Stimulated activated CD4-positive, alpha-beta T cell treated with anti-CD3 and anti-CD28 coated beads, Interleukin-12 subunit alpha, Interleukin-12 subunit beta, amount 100 ng/mL, for 48 hours (primary cell): Measurements from ENCODE around the gene CENPN.
A peak's percentile ranks its signal among the peaks of the same experiment; 100 is the strongest.

Experiments used
- DNase-seq, 3 donors: peaks; one replicate each; pipeline ENCODE4 v3.0.0-alpha.2; 2020; ENCODE audit warnings: low read depth in 2 of 3, low spot score in 1 of 3

CENPN gene

DNA sequence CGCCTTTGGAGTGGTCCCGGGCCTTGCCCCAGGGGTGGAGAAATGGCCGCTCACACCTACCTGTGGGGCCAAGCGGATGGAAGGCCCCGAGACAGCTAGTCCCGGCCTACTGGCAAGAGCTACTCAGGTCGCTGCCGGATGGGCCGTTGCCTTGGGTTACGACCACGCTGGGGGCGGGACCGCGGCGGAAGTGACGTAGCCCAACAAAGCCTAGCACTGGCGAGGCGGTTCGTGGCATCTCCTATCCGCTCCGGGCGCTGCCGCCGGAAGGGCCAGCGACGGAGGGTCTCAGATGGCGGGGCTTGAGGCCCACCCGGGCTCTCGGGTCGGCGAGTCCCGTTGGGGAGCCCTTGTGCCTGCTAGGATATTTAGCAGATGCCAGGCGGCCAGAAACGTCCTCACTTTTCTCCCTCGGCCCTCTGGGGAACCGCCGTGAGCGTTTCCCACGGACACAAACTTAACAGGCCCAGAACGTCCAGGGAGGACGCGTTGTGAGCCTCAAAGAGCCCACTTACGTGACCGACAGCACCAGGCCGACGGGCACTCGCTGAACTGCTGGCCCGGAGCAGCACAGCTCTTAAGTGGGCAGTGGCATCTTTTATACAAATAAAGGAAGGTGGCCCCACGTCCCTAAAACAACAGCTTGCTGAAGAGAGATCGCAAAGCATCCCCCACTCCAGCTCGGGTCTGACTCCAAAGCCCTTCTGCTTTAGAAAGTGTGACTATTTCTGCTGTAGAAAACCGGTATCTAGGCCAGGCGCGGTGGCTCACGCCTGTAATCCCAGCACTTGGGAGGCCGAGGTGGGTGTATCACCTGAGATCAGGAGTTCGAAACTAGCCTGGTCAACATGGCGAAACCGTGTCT, 70.3 kb downstream of the CENPN start, which contains the start of gene C16orf46:
Gene C16orf46 (minus strand): TSS at position 163 of the 865 bp plus-strand sequence. CDS start 13,283 bp downstream, outside the sequence.
- peak; percentile 95 to 97 (median 96) for DNase-seq

DNA sequence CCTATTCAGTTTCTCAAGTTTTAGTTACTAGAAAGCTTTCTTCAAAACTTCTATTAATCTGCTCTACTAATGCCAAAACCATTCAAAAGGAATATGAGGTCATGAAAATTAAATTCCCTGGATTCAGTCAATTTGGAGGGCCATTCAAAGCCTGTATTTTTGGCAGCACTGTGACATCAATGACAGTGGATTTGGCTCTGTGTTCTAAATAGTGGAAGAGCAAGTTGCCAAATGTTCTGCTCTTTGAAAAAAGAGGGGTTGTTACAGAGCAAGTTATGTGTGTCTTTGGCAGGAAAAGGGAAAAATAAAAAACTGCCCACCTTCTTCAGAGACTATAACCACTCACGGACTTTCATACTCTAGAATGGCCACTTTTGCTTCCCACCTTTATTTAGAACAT, 73.2 kb downstream of the CENPN start:
- DNase-seq: no peak

DNA sequence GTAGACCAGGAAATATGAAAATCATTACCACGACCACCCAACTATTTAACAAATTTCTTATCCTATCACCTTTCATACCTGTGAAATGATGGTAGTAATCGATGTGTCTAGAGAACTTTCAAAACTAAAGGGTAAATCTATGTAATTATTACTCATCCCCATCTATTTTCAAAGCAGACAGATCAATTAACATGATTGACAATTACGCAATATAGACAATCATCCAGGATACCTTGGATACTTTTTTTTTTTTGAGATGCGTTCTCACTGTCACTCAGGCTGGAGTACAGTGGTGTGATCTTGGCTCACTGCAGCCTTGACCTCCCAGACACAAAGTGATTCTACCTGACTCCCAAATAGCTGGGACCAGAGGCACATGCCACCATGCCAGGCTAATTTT, 74.0 kb downstream of the CENPN start:
- DNase-seq: no peak
